ENCODE data around the gene PRSS50. TPM values are rescaled to one million over a fixed set of nuclear protein-coding genes. Genes with fewer than 3 reads are reported as not detected.

The PRSS50 gene
- total RNA-seq, 1 donor from 2014 or later: not detected

DNA sequence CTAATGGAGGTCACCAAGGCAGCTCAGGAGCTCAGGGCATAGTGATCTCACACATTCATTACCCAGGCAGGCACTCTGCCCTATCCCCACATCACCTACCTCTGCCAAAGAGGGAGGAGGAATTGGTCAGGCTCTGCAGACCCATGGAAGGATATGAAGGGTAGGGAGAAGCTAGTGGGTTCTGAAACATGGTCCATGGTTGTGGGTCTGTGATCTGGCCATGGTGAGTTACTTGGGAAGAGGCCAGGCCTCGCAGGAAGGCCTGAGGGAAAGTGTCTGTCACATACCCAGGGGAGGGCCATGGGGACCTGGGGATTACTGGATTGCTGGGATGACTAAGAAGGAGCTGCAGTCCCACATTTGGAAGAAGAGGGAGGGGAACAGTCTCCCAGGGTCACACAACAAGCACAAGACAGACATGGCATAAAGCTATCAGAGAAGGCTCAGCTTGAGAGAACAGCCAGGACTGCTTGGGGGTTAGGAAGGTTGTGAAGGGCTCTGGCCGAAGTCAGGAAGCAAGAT, 1.4 kb upstream of the PRSS50 start:
- DNase-seq (ENCODE audit: extremely low spot score, unreplicated experiment): no peak
- H3K27me3 Mint-ChIP-seq (ENCODE audit: unreplicated experiment): peaks cover 33% of the 10 kb centered on the region
- no peaks in the 10 kb centered on the region for H3K36me3 Mint-ChIP-seq (ENCODE audit: unreplicated experiment)
- no peaks in the 10 kb centered on the region for H3K4me1 Mint-ChIP-seq (ENCODE audit: unreplicated experiment)
- TF ChIP-seq, protein P1, sequence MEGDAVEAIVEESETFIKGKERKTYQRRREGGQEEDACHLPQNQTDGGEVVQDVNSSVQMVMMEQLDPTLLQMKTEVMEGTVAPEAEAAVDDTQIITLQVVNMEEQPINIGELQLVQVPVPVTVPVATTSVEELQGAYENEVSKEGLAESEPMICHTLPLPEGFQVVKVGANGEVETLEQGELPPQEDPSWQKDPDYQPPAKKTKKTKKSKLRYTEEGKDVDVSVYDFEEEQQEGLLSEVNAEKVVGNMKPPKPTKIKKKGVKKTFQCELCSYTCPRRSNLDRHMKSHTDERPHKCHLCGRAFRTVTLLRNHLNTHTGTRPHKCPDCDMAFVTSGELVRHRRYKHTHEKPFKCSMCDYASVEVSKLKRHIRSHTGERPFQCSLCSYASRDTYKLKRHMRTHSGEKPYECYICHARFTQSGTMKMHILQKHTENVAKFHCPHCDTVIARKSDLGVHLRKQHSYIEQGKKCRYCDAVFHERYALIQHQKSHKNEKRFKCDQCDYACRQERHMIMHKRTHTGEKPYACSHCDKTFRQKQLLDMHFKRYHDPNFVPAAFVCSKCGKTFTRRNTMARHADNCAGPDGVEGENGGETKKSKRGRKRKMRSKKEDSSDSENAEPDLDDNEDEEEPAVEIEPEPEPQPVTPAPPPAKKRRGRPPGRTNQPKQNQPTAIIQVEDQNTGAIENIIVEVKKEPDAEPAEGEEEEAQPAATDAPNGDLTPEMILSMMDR (IDR thresholded peaks at IDR 0.05): no peak
- no peak overlapping the region for H3K27ac Mint-ChIP-seq (ENCODE audit: unreplicated experiment)
- H3K9me3 Mint-ChIP-seq (ENCODE audit: unreplicated experiment): peaks cover 5% of the 10 kb centered on the region
- no peak overlapping the region for H3K4me3 Mint-ChIP-seq (ENCODE audit: unreplicated experiment)

DNA sequence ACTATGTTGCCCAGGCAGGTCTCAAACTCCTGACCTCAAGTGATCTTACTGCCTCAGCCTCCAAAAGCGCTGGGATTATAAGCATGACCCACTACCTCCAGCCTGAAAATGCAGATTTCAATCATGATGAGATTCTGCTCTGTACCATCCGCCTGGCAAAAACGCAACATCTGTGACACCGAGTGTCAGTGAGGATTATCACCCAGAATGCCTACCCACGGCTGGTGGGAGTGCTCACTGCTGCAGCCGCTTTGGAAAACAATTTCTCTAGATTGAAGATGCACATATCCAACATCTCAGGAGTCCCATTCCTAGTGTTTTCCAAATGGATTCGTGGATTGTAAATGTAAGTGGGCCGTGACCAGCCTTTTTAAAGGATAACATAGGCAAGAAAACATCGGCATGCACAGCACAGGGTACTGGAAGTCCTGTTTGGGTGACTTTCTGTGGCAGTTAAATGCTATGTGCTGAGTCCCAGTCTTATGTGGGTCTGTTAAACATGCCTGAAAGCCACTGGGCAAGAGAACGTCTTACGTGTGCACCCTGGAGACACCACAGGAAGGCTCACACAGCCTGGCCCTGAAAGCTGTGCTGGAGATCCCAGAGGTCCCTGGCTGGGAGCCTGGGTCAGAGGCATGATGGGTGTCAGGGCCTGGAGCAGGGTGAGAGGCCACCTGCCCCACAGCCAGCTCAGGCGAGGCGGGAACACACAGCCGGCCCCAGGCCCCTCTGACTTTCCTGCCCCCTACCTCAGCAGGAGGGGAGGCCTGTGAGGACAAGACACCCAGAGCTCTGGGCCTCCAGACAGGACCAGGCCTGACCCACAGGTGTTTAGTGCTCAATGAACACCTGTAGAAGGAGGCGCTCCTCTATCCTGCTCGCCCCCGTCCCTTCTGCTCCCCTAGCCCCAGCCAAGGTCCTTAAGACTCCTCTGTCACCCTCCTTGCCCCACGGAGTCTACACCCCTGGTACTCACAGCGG, 918 bp downstream of the PRSS50 start:
- no peak overlapping the region for H3K27ac Mint-ChIP-seq (ENCODE audit: unreplicated experiment)
- H3K27me3 Mint-ChIP-seq (ENCODE audit: unreplicated experiment): peaks cover 32% of the 10 kb centered on the region
- no peaks in the 10 kb centered on the region for H3K36me3 Mint-ChIP-seq (ENCODE audit: unreplicated experiment)
- peaks cover 5% of the 10 kb centered on the region for H3K9me3 Mint-ChIP-seq (ENCODE audit: unreplicated experiment)
- H3K4me1 Mint-ChIP-seq (ENCODE audit: unreplicated experiment): no peaks in the 10 kb centered on the region
- peak; percentile 69 for DNase-seq (ENCODE audit: extremely low spot score, unreplicated experiment)
- TF ChIP-seq, protein P1 (IDR thresholded peaks at IDR 0.05): no peak
- H3K4me3 Mint-ChIP-seq (ENCODE audit: unreplicated experiment): no peak overlapping the region

DNA sequence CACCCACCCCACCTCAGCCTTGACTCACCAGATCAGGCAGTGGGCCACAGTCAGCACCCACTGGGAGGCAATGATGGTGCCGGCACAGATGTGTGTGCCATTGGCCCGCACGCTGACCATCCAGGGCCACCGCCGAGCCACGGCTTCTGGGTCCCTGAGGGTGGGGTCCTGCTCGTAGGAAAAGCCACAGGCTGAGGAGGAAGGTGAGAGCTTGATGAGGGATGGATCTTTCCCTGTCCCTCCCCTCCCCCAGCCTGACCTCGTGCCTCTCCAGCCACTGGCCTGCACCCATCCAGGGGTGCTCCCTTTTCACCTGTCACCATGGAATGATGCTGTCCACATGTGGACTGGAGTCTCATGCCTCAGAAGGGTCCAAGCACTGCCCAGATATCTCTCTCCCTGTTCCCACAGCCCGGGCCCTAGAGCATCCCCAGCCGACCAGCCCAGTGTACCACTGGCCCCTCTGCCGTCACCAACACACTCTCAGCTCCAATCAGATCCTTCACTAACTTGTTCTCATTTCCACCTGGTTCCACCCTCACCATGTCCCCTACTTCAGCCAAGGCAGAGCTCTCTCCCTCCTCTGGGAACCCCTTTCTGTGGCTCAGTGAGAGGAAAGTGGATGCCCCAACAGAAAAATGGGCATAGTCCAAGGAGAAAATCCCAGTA, 2.0 kb downstream of the PRSS50 start:
- no peaks in the 10 kb centered on the region for H3K9me3 Mint-ChIP-seq (ENCODE audit: unreplicated experiment)
- H3K27ac Mint-ChIP-seq (ENCODE audit: unreplicated experiment): no peak overlapping the region
- peaks cover 27% of the 10 kb centered on the region for H3K27me3 Mint-ChIP-seq (ENCODE audit: unreplicated experiment)
- H3K4me1 Mint-ChIP-seq (ENCODE audit: unreplicated experiment): no peaks in the 10 kb centered on the region
- peak; percentile 72 for DNase-seq (ENCODE audit: extremely low spot score, unreplicated experiment)
- H3K4me3 Mint-ChIP-seq (ENCODE audit: unreplicated experiment): no peak overlapping the region
- H3K36me3 Mint-ChIP-seq (ENCODE audit: unreplicated experiment): no peaks in the 10 kb centered on the region
- TF ChIP-seq, protein P1 (IDR thresholded peaks at IDR 0.05): no peak

DNA sequence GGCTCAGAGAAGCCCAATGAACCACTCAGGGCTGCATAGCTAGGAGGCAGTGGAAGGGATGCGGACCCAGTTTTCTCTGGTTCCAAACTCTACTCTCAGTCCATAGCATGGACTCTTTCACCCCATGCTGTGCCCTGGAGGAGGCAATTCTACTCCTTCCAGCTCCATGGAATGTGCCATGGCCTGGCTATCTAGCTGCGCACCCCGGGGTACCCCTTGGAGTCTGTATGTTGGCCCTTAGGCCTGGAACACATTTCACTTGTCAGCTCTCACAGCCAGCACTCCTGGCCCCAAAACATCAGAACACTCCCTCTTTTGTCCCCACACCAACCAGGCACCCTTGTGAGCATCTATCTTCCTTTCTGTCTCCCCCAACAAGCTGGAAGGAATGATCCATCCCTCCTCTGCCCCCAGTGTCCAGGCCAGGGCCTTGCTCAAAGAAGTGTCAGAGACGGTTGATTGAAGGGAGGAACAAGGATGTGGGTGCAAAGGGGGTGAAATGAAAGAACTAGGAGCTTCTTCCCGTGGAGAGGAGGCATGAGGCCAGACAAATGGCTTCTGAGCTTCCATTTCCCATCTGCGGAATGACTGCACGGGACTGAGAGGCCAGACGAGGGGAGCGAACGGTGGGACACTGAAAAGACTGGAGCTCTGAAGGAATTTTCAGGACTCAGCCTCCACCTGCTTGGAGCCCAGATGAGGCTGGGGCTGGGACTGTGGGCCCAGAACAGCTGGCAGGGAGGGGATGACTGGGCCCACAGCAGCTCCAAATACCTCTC, 2.8 kb downstream of the PRSS50 start:
- H3K4me1 Mint-ChIP-seq (ENCODE audit: unreplicated experiment): no peaks in the 10 kb centered on the region
- H3K27ac Mint-ChIP-seq (ENCODE audit: unreplicated experiment): no peak overlapping the region
- no peaks in the 10 kb centered on the region for H3K36me3 Mint-ChIP-seq (ENCODE audit: unreplicated experiment)
- H3K9me3 Mint-ChIP-seq (ENCODE audit: unreplicated experiment): no peaks in the 10 kb centered on the region
- H3K27me3 Mint-ChIP-seq (ENCODE audit: unreplicated experiment): peaks cover 21% of the 10 kb centered on the region
- DNase-seq (ENCODE audit: extremely low spot score, unreplicated experiment): peak; percentile 64
- TF ChIP-seq, protein P1 (IDR thresholded peaks at IDR 0.05): no peak
- no peak overlapping the region for H3K4me3 Mint-ChIP-seq (ENCODE audit: unreplicated experiment)

Measured in osteocyte (in vitro differentiated cells).